Ascending aorta (tissue), 2 donors: Measurements from ENCODE around the gene POLR3H. TPM values are rescaled to one million over a fixed set of nuclear protein-coding genes. Genes with fewer than 3 reads are reported as not detected.

Experiments
- DNase-seq, 2 donors: peaks; one replicate each; pipeline ENCODE4 v3.0.0-alpha.2; 2019; ENCODE audit warnings: low spot score in 2 of 2
- H3K27ac ChIP-seq, 2 donors: fragments of 200-600 bp; sonication (generic); one replicate each; pipeline ENCODE4 v1.5.1; 2016 to 2017; ENCODE audit warnings: mild to moderate bottlenecking in 1 of 2
- H3K27me3 ChIP-seq: fragments of 200-600 bp; sonication (generic); one replicate; pipeline ENCODE4 v1.5.1; 2017
- H3K36me3 ChIP-seq, 2 donors: fragments of 200-600 bp; sonication (generic); one replicate each; pipeline ENCODE4 v1.5.1; 2016
- H3K4me1 ChIP-seq, 2 donors: fragments of 200-600 bp; sonication (generic); one replicate each; pipeline ENCODE4 v1.5.1; 2016 to 2017; ENCODE audit warnings: mild to moderate bottlenecking in 1 of 2
- H3K4me3 ChIP-seq, 2 donors: fragments of 200-600 bp; sonication (generic); one replicate each; pipeline ENCODE4 v1.5.1; 2016 to 2017; ENCODE audit warnings: mild to moderate bottlenecking in 1 of 2
- H3K9me3 ChIP-seq, 2 donors: fragments of 200-600 bp; sonication (generic); one replicate each; pipeline ENCODE4 v1.5.1; 2016
- intact Hi-C: fragments of 100-400 bp; cut with DNase I; formaldehyde crosslinking; loops from one replicate; pipeline ENCODE4 v1.15.1; 2023
- total RNA-seq: library from RNA; depleted of rRNA; stranded (reverse); fragments of >200 nt; gene quantifications from one replicate; pipeline ENCODE4 v1.1.0, GENCODE V29; 2016
- TF ChIP-seq, protein P1 (sequence below), 3 experiments: fragments of 200-600 bp in 2 of 3; fragments of 450-650 bp in 1 of 3; sonication (generic) in 2 of 3; IDR thresholded peaks; one replicate each; pipeline ENCODE4 v1.5.1; 2016 to 2019; ENCODE audit warnings: antibody characterized with exemption in 3 of 3, mild to moderate bottlenecking in 1 of 3, moderate library complexity in 1 of 3

POLR3H gene
- total RNA-seq, 1 donor from 2014 or later, result 34.7 TPM

DNA sequence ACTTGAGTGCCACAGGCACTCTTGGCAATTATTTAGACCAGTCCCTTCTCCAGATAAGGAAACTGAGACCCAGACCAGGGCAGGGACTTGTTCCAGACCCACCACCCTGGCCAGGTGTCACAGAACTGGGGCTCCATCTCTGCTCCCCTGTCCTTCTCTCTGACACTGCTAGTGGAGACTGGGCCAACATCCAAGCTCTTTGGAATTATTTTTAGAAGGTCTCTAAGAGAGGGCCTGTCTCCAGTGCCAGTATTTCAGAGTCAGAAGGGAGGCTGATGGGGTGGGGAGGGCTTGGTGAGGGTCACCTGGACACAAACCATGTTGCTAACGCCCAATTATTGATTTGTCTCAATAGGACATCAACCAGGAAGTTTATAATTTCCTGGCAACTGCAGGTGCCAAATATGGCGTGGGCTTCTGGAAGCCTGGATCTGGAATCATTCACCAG is 32.7 kb downstream of the POLR3H start:
- TF ChIP-seq, protein P1, sequence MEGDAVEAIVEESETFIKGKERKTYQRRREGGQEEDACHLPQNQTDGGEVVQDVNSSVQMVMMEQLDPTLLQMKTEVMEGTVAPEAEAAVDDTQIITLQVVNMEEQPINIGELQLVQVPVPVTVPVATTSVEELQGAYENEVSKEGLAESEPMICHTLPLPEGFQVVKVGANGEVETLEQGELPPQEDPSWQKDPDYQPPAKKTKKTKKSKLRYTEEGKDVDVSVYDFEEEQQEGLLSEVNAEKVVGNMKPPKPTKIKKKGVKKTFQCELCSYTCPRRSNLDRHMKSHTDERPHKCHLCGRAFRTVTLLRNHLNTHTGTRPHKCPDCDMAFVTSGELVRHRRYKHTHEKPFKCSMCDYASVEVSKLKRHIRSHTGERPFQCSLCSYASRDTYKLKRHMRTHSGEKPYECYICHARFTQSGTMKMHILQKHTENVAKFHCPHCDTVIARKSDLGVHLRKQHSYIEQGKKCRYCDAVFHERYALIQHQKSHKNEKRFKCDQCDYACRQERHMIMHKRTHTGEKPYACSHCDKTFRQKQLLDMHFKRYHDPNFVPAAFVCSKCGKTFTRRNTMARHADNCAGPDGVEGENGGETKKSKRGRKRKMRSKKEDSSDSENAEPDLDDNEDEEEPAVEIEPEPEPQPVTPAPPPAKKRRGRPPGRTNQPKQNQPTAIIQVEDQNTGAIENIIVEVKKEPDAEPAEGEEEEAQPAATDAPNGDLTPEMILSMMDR (IDR thresholded peaks at IDR 0.05), result no peak
- intact Hi-C loops, result no loop called here
- peaks cover 4 to 32% of the 10 kb centered on the region in 2 donors for H3K4me1 ChIP-seq
- no peaks in the 10 kb centered on the region for H3K27me3 ChIP-seq
- H3K9me3 ChIP-seq, result no peaks in the 10 kb centered on the region
- H3K4me3 ChIP-seq, result no peak overlapping the region
- DNase-seq, result no peak
- peaks cover 42 to 44% of the 10 kb centered on the region in 2 donors for H3K36me3 ChIP-seq
- H3K27ac ChIP-seq, result peak overlapping the region; percentile 6 to 54

DNA sequence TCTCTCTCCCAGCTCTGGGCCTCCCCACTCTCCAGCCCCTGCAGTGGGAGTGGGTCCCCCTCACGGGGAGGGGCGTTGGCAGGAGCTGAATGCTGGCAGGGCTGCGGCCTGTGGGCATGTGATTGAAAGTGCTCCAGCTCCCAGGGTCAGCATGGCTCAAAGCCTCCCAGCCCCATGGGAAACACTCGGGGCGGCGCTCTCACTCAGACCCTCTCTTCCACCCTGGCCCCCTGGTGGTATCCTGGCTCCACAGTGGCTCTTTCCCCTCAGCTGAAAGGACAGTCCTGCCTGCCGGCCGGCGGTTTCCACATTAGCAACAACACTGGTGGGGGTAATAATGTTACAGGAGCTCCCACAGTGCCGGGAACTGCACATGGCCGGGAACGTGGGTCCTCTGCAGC is 35.5 kb downstream of the POLR3H start:
- Histone ChIP-seq H3K27me3 (no peaks in the 10 kb centered on the region), H3K27ac (peak overlapping the region; percentile 27 to 73), H3K4me1 (peaks cover 14 to 43% of the 10 kb centered on the region in 2 donors), H3K9me3 (no peaks in the 10 kb centered on the region), H3K4me3 (no peak overlapping the region), H3K36me3 (peaks cover 20 to 25% of the 10 kb centered on the region in 2 donors)
- TF ChIP-seq, protein P1 (IDR thresholded peaks at IDR 0.05), result peak in 1 of 3 experiments; percentile 11
- DNase-seq, result no peak
- intact Hi-C loops, result no loop called here

GRCh38 chr22:41507330-41508063 is 36.8 kb downstream of the POLR3H start:
- intact Hi-C loops, result no loop called here
- Histone ChIP-seq H3K4me1 (peaks cover 16 to 41% of the 10 kb centered on the region in 2 donors), H3K4me3 (no peak overlapping the region), H3K27ac (peak overlapping the region; percentile 27 to 73), H3K36me3 (peaks cover 19 to 21% of the 10 kb centered on the region in 2 donors), H3K9me3 (no peaks in the 10 kb centered on the region), H3K27me3 (no peaks in the 10 kb centered on the region)
- TF ChIP-seq, protein P1 (IDR thresholded peaks at IDR 0.05), result no peak
- no peak for DNase-seq

DNA sequence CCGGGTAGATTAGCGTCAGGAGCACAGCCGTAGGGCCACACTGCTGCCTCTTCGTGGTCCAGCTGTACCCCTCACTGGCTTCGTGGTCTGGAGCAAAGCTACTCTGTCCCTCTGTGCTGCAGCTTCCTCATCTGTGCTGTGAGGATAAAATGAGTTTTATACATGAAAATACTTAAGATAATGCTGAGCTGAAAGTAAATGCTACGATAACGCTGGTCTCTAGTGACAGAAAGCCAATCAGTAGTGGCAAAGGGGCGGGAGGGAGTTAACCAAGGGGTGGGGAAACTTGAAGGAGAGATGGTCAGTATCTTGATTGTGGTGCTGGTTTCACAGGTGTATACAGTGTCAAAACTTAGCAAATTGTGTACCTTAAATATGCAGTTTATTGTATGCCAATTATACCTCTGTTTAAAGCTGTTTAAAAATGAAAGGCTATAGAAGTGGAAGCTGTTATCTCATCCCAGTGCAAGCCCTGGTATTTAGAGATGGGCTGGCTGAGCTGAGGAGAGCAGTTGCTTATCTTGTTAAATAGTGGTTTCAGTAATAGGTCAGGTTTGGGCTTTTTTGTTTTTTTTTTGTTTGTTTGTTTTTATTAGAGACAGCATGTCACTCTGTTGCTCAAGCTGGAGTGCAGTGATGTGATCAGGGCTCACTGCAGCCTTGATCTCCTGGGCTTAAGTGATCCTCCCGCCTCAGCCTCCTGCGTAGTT is 38.6 kb downstream of the POLR3H start:
- Histone ChIP-seq H3K27ac (no peak overlapping the region), H3K4me3 (no peak overlapping the region), H3K27me3 (no peaks in the 10 kb centered on the region), H3K4me1 (peaks cover 16 to 30% of the 10 kb centered on the region in 2 donors), H3K36me3 (peaks cover 28 to 32% of the 10 kb centered on the region in 2 donors), H3K9me3 (no peaks in the 10 kb centered on the region)
- DNase-seq, result no peak
- TF ChIP-seq, protein P1 (IDR thresholded peaks at IDR 0.05), result no peak
- intact Hi-C loops, result loop anchor here (2.0 kb wide), 2 partner anchors 25 to 57 kb away; no protein-coding TSS in a partner anchor

- H3K9me3 ChIP-seq, result no peaks in the 10 kb centered on the region
- no peak overlapping the region for H3K4me3 ChIP-seq
- intact Hi-C loops, result loop anchor here (2.0 kb wide), 2 partner anchors 24 to 56 kb away; no protein-coding TSS in a partner anchor
- TF ChIP-seq, protein P1 (IDR thresholded peaks at IDR 0.05), result no peak
- DNase-seq, result no peak
- H3K4me1 ChIP-seq, result peaks cover 16 to 30% of the 10 kb centered on the region in 2 donors
- peak overlapping the region; percentile 56 to 60 for H3K27ac ChIP-seq
- H3K27me3 ChIP-seq, result no peaks in the 10 kb centered on the region
- H3K36me3 ChIP-seq, result peaks cover 35 to 37% of the 10 kb centered on the region in 2 donors
These were observed 39.5 kb downstream of the POLR3H start for GRCh38 chr22:41504816-41505215.
